Liver (tissue), 9 donors: ENCODE data around the gene ZSWIM4. TPM values are rescaled to one million over a fixed set of nuclear protein-coding genes. Genes with fewer than 3 reads are reported as not detected.

Experiments
- DNase-seq: peaks from one replicate; pipeline ENCODE4 v3.0.0-alpha.2; 2017; ENCODE audit warnings: low spot score
- H3K27ac ChIP-seq, 2 donors: one replicate each; pipeline ENCODE4 v1.7.0; 2013; ENCODE audit warnings: inconsistent platforms in 2 of 2, low read length in 2 of 2, control low read depth in 1 of 2, low read depth in 1 of 2, mild to moderate bottlenecking in 1 of 2
- H3K27me3 ChIP-seq, 4 donors: one replicate each; pipeline versions ENCODE4 v1.6.1 to v1.7.0; 2013; ENCODE audit warnings: low read length in 3 of 4, inconsistent platforms in 1 of 4, mild to moderate bottlenecking in 1 of 4, moderate library complexity in 1 of 4; ENCODE audit not compliant: control insufficient read depth in 4 of 4, insufficient read depth in 4 of 4
- H3K36me3 ChIP-seq, 4 donors: one replicate each; pipeline versions ENCODE4 v1.6.1 to v1.7.0; 2013; ENCODE audit warnings: low read length in 3 of 4, mild to moderate bottlenecking in 3 of 4, low read depth in 1 of 4, moderate library complexity in 1 of 4; ENCODE audit not compliant: control insufficient read depth in 4 of 4, insufficient read depth in 3 of 4
- H3K4me1 ChIP-seq, 4 donors: one replicate each; pipeline versions ENCODE4 v1.6.1 to v1.7.0; 2013; ENCODE audit warnings: low read length in 3 of 4, mild to moderate bottlenecking in 3 of 4, moderate library complexity in 1 of 4; ENCODE audit not compliant: control insufficient read depth in 4 of 4, insufficient read depth in 4 of 4
- H3K4me3 ChIP-seq, 3 donors: one replicate each; pipeline versions ENCODE4 v1.6.1 to v1.7.0; 2013; ENCODE audit warnings: low read length in 3 of 3, control low read depth in 1 of 3, low read depth in 1 of 3, mild to moderate bottlenecking in 1 of 3
- H3K9ac ChIP-seq, 2 donors: one replicate each; pipeline ENCODE4 v1.7.0; 2013; ENCODE audit warnings: low read length in 2 of 2, mild to moderate bottlenecking in 2 of 2, moderate library complexity in 2 of 2, control low read depth in 1 of 2, low read depth in 1 of 2
- H3K9me3 ChIP-seq, 4 donors: one replicate each; pipeline versions ENCODE4 v1.6.1 to v1.7.0; 2013; ENCODE audit warnings: low read length in 3 of 4; ENCODE audit not compliant: control insufficient read depth in 4 of 4
- EGR1 ChIP-seq, 2 donors: IDR thresholded peaks; 2 replicates each; pipeline ENCODE4 v1.6.1; 2016 to 2018; ENCODE audit warnings: antibody characterized with exemption in 2 of 2, low read depth in 2 of 2
- FOXA1 ChIP-seq: IDR thresholded peaks from 2 replicates; pipeline ENCODE4 v1.6.1; 2016; ENCODE audit warnings: antibody characterized with exemption
- FOXA2 ChIP-seq: IDR thresholded peaks from 2 replicates; pipeline ENCODE4 v1.6.1; 2016; ENCODE audit warnings: antibody characterized with exemption
- GABPA ChIP-seq, 2 donors: IDR thresholded peaks in 1 of 2; conservative IDR thresholded peaks in 1 of 2; 2 replicates each; pipeline ENCODE4 v1.6.1; 2016; ENCODE audit warnings: antibody characterized with exemption in 2 of 2, mild to moderate bottlenecking in 1 of 2, moderate library complexity in 1 of 2
- HNF4A ChIP-seq, 2 donors: conservative IDR thresholded peaks; 2 replicates each; pipeline ENCODE4 v1.6.1; 2016; ENCODE audit warnings: antibody characterized with exemption in 2 of 2, mild to moderate bottlenecking in 2 of 2
- HNF4G ChIP-seq: IDR thresholded peaks from 2 replicates; pipeline ENCODE4 v1.6.1; 2016; ENCODE audit warnings: antibody characterized with exemption
- JUND ChIP-seq, 2 donors: IDR thresholded peaks; 2 replicates each; pipeline ENCODE4 v1.6.1; 2016; ENCODE audit warnings: antibody characterized with exemption in 2 of 2
- NR2F2 ChIP-seq: IDR thresholded peaks from 2 replicates; pipeline ENCODE4 v1.6.1; 2016; ENCODE audit warnings: antibody characterized with exemption
- RAD21 ChIP-seq, 2 donors: IDR thresholded peaks; 2 replicates each; pipeline ENCODE4 v1.6.1; 2016; ENCODE audit warnings: antibody characterized with exemption in 2 of 2, mild to moderate bottlenecking in 2 of 2
- RXRA ChIP-seq, 2 donors: IDR thresholded peaks; 2 replicates each; pipeline ENCODE4 v1.6.1; 2017 to 2018; ENCODE audit warnings: antibody characterized with exemption in 2 of 2, mild to moderate bottlenecking in 1 of 2
- SP1 ChIP-seq: IDR thresholded peaks from 2 replicates; pipeline ENCODE4 v1.6.1; 2018; ENCODE audit warnings: antibody characterized with exemption, mild to moderate bottlenecking
- TAF1 ChIP-seq: conservative IDR thresholded peaks from 2 replicates; pipeline ENCODE4 v1.6.1; 2016; ENCODE audit warnings: antibody characterized with exemption, mild to moderate bottlenecking
- YY1 ChIP-seq: IDR thresholded peaks from 2 replicates; pipeline ENCODE4 v1.6.1; 2016; ENCODE audit warnings: antibody characterized with exemption, mild to moderate bottlenecking
- WGBS: extraction: QIAGEN DNeasy Blood & Tissue Kit; methylation state at CpG from one replicate; pipeline ENCODE4 v1.1.7; 2013; 5-methylcytosine and 5-hydroxymethylcytosine counted together
- polyA plus RNA-seq, 2 donors: library from polyadenylated mRNA; stranded (reverse) in 1 of 2; unstranded in 1 of 2; fragments of 200-250 nt in 1 of 2; fragments of >200 nt in 1 of 2; fragmentation: Nextera tagmentation in 1 of 2; extraction: Ambion mirVana in 1 of 2; gene quantifications; one replicate each; pipeline versions ENCODE4 v1.2.1 to v1.2.3, GENCODE V29; 2013 to 2015
- total RNA-seq, 2 donors: library from RNA; depleted of rRNA; stranded (reverse); fragments of >200 nt; gene quantifications; one replicate each; pipeline ENCODE4 v1.2.3, GENCODE V29; 2014
- TF ChIP-seq, protein P1 (sequence below): IDR thresholded peaks from 2 replicates; pipeline ENCODE4 v1.6.1; 2016; ENCODE audit warnings: antibody characterized with exemption, mild to moderate bottlenecking
- TF ChIP-seq, protein P2 (sequence below): IDR thresholded peaks from 2 replicates; pipeline ENCODE4 v1.6.1; 2016; ENCODE audit warnings: antibody characterized with exemption
- TF ChIP-seq, protein P3 (sequence below): IDR thresholded peaks from 2 replicates; pipeline ENCODE4 v1.6.1; 2016; ENCODE audit warnings: antibody characterized with exemption
- TF ChIP-seq, protein P4 (sequence below): IDR thresholded peaks from 2 replicates; pipeline ENCODE4 v1.6.1; 2016; ENCODE audit warnings: antibody characterized with exemption
- TF ChIP-seq, protein P5 (sequence below): fragments of 150-350 bp; IDR thresholded peaks from 2 replicates; pipeline ENCODE4 v1.5.1; 2017; ENCODE audit warnings: improper control_type of control experiment, low read depth, low read length; ENCODE audit not compliant: missing input control
- donor health status: healthy.
- donor health status: healthy.
- donor health status: healthy.
- donor health status: healthy.
- donor health status: healthy.

ZSWIM4 gene
- total and polyA plus RNA-seq, 4 donors = 0.14 to 2.2 (median 1.2) TPM

DNA sequence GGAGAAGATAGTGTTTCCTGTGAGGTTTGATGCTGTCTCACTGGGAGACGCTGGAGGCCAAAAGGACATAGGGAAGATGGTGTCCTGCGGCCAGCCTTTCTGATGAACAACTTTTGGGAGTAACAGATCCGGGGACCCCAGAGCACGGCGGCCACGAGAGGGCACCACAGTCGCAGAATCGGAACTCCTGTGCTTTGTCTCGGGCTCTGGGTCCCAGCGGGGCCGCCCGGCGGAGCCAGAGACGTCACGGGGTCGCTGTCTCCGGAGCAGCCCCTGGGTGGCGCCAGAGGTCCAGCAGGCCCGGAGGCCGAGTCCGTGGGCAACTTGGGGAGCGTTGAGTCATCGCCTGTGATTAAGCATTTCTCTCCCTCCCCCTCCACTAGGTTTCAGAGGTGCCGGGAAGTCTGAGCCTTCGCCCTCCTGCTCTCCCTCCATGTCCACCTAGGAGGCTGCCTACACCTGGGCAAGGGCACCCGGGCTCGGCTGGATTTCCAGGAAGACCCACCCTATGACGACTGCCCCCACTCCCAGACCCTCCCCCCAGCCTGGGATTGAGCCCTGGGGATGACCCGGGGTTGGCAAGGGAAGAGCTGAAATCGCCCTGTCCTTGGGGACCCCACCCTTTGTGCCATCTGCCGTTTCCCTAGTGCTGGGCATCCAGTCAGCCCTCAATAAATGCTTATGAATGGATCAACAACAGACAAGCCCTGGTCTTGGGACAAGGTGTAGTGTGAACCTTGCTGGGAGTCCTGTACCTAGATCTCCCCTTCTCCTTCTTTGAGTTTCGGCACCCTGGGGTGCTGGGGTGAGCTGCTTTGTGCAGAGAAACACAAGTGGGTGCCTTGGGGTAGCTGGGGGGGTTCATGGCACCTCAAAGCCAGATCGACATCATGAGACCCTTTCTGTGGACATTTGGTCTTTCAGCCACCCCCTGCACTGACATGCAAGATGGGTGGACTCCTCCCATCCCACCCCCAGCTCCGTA, 85.1 kb downstream of the ZSWIM4 start:
- WGBS = 7% methylated on average over 34 of the region's 34 CpGs
- no peaks in the 10 kb centered on the region for H3K27me3 ChIP-seq
- no peaks in the 10 kb centered on the region for H3K9me3 ChIP-seq
- peak overlapping the region in 1 of 2 donors; percentile 8 for H3K9ac ChIP-seq
- H3K27ac ChIP-seq = peak overlapping the region; percentile 3 to 29
- peak; percentile 99 for DNase-seq
- no peaks in the 10 kb centered on the region for H3K36me3 ChIP-seq
- TF ChIP-seq HNF4A (conservative IDR thresholded peaks at IDR 0.05) (no peak), GABPA (IDR thresholded peaks at IDR 0.05 in 1 of 2, conservative IDR thresholded peaks at IDR 0.05 in 1 of 2) (no peak), SP1 (peak; percentile 52), EGR1 (IDR thresholded peaks at IDR 0.05; ENCODE audit: low read depth in 2 of 2) (no peak), RAD21 (IDR thresholded peaks at IDR 0.05) (peak; percentile 99 to 100), FOXA2 (no peak), NR2F2 (peak; percentile 14), TAF1 (no peak), RXRA (IDR thresholded peaks at IDR 0.05) (peak; percentile 38 to 44), YY1 (peak; percentile 40), HNF4G (no peak), JUND (IDR thresholded peaks at IDR 0.05) (peak; percentile 92 to 95), FOXA1 (no peak)
- TF ChIP-seq, protein P1, sequence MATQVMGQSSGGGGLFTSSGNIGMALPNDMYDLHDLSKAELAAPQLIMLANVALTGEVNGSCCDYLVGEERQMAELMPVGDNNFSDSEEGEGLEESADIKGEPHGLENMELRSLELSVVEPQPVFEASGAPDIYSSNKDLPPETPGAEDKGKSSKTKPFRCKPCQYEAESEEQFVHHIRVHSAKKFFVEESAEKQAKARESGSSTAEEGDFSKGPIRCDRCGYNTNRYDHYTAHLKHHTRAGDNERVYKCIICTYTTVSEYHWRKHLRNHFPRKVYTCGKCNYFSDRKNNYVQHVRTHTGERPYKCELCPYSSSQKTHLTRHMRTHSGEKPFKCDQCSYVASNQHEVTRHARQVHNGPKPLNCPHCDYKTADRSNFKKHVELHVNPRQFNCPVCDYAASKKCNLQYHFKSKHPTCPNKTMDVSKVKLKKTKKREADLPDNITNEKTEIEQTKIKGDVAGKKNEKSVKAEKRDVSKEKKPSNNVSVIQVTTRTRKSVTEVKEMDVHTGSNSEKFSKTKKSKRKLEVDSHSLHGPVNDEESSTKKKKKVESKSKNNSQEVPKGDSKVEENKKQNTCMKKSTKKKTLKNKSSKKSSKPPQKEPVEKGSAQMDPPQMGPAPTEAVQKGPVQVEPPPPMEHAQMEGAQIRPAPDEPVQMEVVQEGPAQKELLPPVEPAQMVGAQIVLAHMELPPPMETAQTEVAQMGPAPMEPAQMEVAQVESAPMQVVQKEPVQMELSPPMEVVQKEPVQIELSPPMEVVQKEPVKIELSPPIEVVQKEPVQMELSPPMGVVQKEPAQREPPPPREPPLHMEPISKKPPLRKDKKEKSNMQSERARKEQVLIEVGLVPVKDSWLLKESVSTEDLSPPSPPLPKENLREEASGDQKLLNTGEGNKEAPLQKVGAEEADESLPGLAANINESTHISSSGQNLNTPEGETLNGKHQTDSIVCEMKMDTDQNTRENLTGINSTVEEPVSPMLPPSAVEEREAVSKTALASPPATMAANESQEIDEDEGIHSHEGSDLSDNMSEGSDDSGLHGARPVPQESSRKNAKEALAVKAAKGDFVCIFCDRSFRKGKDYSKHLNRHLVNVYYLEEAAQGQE = no peak
- TF ChIP-seq, protein P2, sequence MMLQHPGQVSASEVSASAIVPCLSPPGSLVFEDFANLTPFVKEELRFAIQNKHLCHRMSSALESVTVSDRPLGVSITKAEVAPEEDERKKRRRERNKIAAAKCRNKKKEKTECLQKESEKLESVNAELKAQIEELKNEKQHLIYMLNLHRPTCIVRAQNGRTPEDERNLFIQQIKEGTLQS = peak; percentile 88
- TF ChIP-seq, protein P3, sequence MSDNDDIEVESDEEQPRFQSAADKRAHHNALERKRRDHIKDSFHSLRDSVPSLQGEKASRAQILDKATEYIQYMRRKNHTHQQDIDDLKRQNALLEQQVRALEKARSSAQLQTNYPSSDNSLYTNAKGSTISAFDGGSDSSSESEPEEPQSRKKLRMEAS = no peak
- TF ChIP-seq, protein P4, sequence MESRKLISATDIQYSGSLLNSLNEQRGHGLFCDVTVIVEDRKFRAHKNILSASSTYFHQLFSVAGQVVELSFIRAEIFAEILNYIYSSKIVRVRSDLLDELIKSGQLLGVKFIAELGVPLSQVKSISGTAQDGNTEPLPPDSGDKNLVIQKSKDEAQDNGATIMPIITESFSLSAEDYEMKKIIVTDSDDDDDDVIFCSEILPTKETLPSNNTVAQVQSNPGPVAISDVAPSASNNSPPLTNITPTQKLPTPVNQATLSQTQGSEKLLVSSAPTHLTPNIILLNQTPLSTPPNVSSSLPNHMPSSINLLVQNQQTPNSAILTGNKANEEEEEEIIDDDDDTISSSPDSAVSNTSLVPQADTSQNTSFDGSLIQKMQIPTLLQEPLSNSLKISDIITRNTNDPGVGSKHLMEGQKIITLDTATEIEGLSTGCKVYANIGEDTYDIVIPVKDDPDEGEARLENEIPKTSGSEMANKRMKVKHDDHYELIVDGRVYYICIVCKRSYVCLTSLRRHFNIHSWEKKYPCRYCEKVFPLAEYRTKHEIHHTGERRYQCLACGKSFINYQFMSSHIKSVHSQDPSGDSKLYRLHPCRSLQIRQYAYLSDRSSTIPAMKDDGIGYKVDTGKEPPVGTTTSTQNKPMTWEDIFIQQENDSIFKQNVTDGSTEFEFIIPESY = no peak
- TF ChIP-seq, protein P5, sequence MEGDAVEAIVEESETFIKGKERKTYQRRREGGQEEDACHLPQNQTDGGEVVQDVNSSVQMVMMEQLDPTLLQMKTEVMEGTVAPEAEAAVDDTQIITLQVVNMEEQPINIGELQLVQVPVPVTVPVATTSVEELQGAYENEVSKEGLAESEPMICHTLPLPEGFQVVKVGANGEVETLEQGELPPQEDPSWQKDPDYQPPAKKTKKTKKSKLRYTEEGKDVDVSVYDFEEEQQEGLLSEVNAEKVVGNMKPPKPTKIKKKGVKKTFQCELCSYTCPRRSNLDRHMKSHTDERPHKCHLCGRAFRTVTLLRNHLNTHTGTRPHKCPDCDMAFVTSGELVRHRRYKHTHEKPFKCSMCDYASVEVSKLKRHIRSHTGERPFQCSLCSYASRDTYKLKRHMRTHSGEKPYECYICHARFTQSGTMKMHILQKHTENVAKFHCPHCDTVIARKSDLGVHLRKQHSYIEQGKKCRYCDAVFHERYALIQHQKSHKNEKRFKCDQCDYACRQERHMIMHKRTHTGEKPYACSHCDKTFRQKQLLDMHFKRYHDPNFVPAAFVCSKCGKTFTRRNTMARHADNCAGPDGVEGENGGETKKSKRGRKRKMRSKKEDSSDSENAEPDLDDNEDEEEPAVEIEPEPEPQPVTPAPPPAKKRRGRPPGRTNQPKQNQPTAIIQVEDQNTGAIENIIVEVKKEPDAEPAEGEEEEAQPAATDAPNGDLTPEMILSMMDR = peak; percentile 99
- peak overlapping the region in 1 of 3 donors; percentile 22 for H3K4me3 ChIP-seq
- H3K4me1 ChIP-seq = peaks cover 0 to 10% (median 2%) of the 10 kb centered on the region in 4 donors
